ENCODE data around the gene DAZAP1. TPM values are rescaled to one million over a fixed set of nuclear protein-coding genes. Genes with fewer than 3 reads are reported as not detected.

DAZAP1 gene
- 10 to 100 TPM; 28.6 to 60.5 (median 48.2) TPM for total RNA-seq

DNA sequence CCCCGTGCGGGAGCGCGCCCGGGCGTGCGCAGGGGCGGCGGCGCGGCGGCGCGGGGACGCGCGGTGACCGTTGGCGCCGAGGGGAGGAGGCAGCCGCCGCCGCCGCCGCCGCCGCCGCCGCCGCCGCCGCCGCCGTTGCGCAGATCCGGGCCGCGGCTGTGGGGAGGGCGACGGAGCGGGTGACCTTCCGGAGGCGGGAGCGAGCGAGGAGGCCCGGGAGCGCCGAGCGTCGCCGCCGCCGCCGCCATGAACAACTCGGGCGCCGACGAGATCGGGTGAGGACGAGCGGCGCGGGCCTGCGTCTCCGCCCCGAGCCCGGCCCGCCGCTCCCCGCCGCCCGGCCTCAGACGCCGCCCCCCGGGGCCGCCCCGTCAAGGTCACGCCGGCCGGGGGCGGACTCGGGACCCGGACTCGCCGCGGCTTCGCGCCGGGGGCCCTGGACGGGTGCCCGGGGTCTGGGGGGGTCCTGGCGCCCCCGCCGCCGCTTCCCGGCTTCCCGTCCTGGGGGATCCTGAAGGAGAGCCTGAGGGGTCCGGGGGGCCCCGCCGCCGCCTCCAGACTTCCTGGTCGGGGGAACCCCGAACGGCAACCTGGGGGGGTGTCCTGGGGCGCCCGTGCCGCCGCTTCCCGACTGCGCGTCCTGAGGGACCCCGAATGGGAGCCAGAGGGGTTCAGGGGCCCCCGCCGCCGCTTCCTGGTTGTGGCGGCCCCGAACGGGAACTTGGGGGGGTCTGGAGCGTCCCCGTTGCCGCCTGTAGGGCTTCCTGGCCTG lies at the start of gene DAZAP1:
TSS of gene DAZAP1 (plus strand) at position 59 of the 772 bp plus-strand sequence. CDS start at position 247, 188 bp downstream.
- no peak for TF ChIP-seq POLR2A (IDR thresholded peaks at IDR 0.05)
- TF ChIP-seq, protein P1, sequence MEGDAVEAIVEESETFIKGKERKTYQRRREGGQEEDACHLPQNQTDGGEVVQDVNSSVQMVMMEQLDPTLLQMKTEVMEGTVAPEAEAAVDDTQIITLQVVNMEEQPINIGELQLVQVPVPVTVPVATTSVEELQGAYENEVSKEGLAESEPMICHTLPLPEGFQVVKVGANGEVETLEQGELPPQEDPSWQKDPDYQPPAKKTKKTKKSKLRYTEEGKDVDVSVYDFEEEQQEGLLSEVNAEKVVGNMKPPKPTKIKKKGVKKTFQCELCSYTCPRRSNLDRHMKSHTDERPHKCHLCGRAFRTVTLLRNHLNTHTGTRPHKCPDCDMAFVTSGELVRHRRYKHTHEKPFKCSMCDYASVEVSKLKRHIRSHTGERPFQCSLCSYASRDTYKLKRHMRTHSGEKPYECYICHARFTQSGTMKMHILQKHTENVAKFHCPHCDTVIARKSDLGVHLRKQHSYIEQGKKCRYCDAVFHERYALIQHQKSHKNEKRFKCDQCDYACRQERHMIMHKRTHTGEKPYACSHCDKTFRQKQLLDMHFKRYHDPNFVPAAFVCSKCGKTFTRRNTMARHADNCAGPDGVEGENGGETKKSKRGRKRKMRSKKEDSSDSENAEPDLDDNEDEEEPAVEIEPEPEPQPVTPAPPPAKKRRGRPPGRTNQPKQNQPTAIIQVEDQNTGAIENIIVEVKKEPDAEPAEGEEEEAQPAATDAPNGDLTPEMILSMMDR (IDR thresholded peaks at IDR 0.05): no peak
- no peak for DNase-seq (ENCODE audit: low spot score in 2 of 2)
- 0% methylated on average over 76 of the region's 121 CpGs; no CpG with 5 or more reads in 1 of the 2 donors for WGBS, 2 donors
- intact Hi-C loops (cut with DNase I; ENCODE audit: low total_unique reads): no loop called here
- H3K4me3 ChIP-seq (ENCODE audit: low read depth, poor library complexity, severe bottlenecking): peak within 1 kb of the TSS; percentile 80

DNA sequence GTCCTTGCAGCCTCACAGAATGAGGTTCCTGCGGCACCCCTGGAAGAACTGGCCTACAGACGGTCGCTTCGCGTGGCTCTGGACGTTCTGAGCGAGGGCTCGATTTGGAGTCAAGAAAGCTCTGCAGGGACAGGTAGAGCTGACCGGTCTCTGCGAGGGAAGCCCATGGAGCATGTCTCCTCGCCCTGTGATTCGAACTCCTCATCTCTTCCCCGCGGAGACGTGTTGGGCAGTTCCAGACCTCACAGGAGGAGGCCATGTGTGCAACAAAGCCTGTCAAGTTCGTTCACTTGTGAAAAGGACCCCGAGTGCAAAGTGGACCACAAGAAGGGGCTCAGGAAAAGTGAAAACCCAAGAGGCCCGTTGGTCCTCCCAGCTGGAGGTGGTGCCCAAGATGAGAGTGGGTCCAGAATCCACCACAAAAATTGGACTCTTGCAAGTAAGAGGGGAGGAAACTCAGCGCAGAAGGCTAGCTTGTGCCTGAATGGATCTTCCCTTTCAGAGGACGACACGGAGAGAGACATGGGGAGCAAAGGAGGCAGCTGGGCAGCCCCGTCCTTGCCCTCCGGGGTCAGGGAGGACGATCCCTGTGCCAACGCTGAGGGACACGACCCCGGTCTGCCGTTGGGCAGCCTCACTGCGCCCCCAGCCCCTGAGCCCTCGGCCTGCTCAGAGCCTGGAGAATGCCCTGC lies 47.1 kb upstream of the DAZAP1 start:
- intact Hi-C loops (cut with DNase I; ENCODE audit: low total_unique reads): no loop called here
- H3K4me3 ChIP-seq (ENCODE audit: low read depth, poor library complexity, severe bottlenecking): no peak overlapping the region
- no peak for TF ChIP-seq POLR2A (IDR thresholded peaks at IDR 0.05)
- 68 to 80% methylated on average over 29 to 30 of the region's 30 CpGs for WGBS, 2 donors
- no peak for DNase-seq (ENCODE audit: low spot score in 2 of 2)

DNA sequence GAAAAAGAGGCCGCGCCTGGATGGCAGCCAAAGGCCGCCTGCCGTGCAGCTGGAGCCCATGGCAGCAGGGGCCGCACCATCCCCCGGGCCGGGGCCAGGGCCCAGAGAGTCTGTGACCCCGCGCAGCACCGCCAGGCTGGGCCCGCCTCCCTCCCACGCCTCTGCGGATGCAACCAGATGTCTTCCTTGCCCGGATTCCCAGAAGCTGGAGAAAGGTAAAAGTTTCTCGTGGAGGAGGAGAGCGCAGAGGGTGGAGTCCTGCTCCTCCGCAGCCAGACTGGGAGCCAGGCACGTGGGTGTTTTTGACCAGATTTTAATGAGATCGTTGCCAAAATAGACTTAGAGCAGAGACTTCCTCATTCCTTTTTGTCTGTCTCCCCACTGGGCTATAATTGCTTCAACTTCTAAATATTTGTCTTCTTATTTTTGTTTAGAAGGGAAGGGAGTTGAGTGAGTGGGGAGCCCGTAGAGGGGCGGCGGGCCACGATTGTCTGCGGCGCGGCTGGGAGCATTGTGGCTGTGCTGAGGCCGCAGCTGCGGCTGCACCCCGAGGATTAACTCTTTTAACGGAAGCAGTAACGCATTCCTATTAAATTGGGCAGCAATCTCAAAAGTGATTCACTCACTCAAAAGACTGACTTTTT lies 46.4 kb upstream of the DAZAP1 start:
- DNase-seq (ENCODE audit: low spot score in 2 of 2): peak in 1 of 2 donors; percentile 47
- no peak overlapping the region for H3K4me3 ChIP-seq (ENCODE audit: low read depth, poor library complexity, severe bottlenecking)
- intact Hi-C loops (cut with DNase I; ENCODE audit: low total_unique reads): no loop called here
- no peak for TF ChIP-seq POLR2A (IDR thresholded peaks at IDR 0.05)
- TF ChIP-seq, protein P1 (IDR thresholded peaks at IDR 0.05): no peak
- 19 to 27% methylated on average over 20 to 31 of the region's 31 CpGs for WGBS, 2 donors

DNA sequence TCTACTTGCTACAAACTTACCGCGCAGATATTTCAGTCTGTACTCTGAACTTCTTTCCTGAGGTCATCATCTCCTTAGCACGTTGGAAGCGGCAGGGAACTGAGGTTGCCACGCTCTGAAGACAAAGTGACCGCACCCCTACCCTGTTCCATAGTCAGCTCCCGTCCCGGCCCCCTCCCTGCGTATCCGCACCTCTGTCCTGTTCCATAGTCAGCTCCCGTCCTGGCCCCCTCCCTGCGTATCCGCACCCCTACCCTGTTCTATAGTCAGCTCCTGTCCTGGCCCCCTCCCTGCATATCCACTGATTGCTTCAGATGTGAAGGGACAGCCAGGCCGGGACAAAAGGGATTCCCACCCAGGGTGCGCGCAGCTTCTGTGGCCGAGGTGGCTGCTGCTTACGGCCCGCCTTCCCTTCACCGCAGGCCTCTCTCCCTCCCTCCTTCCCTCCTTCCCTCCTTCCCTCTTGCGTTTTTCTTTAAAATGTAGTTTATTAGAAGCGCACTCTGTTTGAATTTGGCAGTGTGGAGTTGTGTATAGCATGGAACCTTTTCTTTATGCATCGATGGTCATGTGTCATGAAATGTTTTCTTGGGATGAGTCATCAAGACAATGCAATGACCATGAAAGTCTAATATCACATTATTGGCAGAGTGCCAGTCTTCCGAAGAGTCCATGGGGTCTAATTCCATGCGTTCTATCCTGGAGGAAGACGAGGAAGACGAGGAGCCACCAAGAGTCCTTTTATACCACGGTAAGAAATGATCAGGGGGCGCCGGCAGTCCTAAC lies 45.6 kb upstream of the DAZAP1 start:
- WGBS, 2 donors: 66 to 72% methylated on average over 30 of the region's 30 CpGs
- DNase-seq (ENCODE audit: low spot score in 2 of 2): no peak
- no peak overlapping the region for H3K4me3 ChIP-seq (ENCODE audit: low read depth, poor library complexity, severe bottlenecking)
- no peak for TF ChIP-seq POLR2A (IDR thresholded peaks at IDR 0.05)
- TF ChIP-seq, protein P1 (IDR thresholded peaks at IDR 0.05): no peak
- intact Hi-C loops (cut with DNase I; ENCODE audit: low total_unique reads): no loop called here

DNA sequence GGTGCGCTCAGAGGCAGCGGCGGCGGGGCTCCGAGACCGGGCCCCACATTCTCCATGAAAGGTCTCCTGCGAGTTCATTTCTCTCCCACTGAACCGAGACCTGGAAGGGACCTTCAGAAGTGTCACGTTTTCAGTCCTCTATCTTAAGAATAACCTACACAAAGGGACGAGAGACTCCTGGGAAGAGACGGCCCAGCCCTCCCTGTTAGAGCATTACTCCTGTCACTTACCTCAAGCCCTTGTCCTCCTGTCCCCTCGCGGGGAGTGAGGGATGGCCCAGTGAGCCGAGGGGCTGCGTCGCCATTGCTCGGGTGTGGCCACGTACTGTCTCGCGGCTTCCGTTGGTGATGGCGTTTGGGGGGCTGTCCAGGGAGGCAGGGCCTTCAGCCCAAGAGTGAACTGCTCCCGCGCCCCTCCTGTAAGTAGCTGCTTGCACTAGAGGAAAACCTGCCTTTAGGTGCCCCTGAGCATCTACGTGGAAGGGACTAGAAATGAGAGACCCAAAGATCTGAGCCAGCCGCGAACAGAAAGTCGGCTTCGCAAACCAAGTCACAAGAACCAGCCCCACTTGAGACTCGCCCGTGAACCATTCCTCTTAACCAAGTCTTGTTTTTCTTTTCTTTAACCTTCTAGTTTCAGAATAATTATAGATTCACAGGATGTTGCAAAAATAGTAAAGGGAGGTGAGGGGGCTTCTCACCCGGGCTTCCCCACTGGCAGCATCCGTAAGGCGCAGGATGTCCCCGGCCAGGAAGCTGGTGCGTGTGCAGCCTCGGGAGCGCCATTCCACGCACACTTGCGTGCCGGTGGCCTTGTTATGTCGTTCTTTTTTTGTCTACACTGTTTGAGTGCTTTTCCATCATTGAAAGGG lies 44.8 kb upstream of the DAZAP1 start:
- intact Hi-C loops (cut with DNase I; ENCODE audit: low total_unique reads): no loop called here
- H3K4me3 ChIP-seq (ENCODE audit: low read depth, poor library complexity, severe bottlenecking): no peak overlapping the region
- WGBS, 2 donors: 89 to 93% methylated on average over 42 of the region's 42 CpGs
- no peak for TF ChIP-seq POLR2A (IDR thresholded peaks at IDR 0.05)
- no peak for DNase-seq (ENCODE audit: low spot score in 2 of 2)

DNA sequence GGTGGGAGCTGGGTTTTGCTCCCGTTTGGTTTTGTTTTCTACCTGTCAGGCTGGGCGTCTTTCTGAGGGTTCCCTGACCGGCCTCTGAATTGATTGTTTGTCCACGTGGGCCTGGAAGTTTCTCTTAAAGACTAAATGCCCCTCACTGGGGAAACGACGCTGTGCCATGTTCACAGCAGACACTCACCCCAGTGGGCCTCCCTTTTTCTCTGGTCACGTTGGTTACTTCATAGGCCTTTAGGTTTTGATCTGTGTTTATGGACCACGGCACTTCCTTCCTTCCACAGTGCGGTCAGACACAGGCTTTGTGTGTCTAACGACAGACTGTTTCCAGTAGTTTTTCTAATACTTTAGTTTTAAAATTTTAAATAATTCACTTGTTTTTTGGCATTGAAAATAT lies 43.8 kb upstream of the DAZAP1 start:
- intact Hi-C loops (cut with DNase I; ENCODE audit: low total_unique reads): no loop called here

More for the DNA sequence above, 43.8 kb upstream of the DAZAP1 start:
- WGBS, 2 donors: 78 to 84% methylated on average over 10 of the region's 10 CpGs
- TF ChIP-seq, protein P1 (IDR thresholded peaks at IDR 0.05): no peak
- no peak overlapping the region for H3K4me3 ChIP-seq (ENCODE audit: low read depth, poor library complexity, severe bottlenecking)
- no peak for DNase-seq (ENCODE audit: low spot score in 2 of 2)

Measured in lower leg skin (tissue), 4 donors.